Measurements from ENCODE around the gene SCN3A. TPM values are rescaled to one million over a fixed set of nuclear protein-coding genes. Genes with fewer than 3 reads are reported as not detected.

Gene SCN3A
- total RNA-seq, 1 experiment from 2014 or later = not detected

DNA sequence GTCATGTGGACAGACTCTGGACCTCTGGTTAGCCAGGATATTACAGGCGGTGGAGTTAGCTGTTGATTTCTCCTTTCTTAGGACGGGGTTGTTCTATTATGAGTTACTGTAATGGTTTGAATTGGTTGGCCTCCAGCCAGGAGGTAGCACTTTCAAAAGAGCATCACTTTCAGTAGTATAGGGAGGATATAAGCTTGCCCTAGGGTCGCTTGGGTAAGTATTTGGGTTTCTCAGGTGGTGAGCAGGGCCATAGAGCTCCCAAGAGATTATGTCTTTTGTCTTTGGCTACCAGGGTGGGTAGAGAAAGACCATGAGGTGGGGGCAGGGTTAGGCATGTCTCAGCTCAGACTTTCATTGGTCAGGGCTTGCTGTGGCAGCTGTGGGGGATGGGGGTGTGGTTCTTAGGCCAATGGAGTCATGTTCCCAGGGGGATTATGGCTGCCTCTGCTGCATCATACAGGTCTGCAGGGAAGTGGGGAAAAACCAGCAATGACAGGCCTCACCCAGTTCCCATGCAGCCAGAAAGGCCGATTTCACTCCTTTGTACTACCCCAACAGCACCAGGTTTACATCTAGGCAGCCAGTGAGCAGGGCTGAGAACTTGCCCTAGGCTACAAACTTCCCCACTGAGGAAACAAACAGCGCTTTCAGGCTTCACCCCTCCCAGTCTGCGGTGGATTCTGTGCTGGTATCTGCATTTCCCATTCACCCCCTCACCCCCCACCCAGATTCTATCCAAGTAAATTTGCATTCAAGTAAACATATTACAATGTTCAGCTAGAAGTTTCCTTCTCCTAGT lies 159.1 kb downstream of the SCN3A start:
- Mint-ChIP-seq H3K36me3 (ENCODE audit: insufficient read depth, unreplicated experiment) (no peaks in the 10 kb centered on the region), H3K4me1 (ENCODE audit: low read depth, unreplicated experiment) (no peaks in the 10 kb centered on the region), H3K4me3 (ENCODE audit: unreplicated experiment) (no peak overlapping the region), H3K27ac (ENCODE audit: unreplicated experiment) (no peak overlapping the region), H3K9me3 (ENCODE audit: unreplicated experiment) (no peaks in the 10 kb centered on the region), H3K27me3 (ENCODE audit: insufficient read depth, unreplicated experiment) (peaks cover 5% of the 10 kb centered on the region)
- Histone ChIP-seq H3K36me3 (ENCODE audit: control insufficient read depth, insufficient read depth, low read length) (no peaks in the 10 kb centered on the region), H3K4me3 (ENCODE audit: low read depth, low read length) (no peak overlapping the region), H3K27me3 (replicated peaks; ENCODE audit: control insufficient read depth, insufficient read depth, low read length) (no peaks in the 10 kb centered on the region), H3K4me1 (no peaks in the 10 kb centered on the region), H3K9me3 (no peaks in the 10 kb centered on the region)
- intact Hi-C loops (cut with micrococcal nuclease; ENCODE audit: unreplicated experiment) = no loop called here
- POLR2A ChIA-PET = no interaction called here
- BruUV-seq (replicated peaks) = no TSS peak
- TF ChIP-seq, protein P1, sequence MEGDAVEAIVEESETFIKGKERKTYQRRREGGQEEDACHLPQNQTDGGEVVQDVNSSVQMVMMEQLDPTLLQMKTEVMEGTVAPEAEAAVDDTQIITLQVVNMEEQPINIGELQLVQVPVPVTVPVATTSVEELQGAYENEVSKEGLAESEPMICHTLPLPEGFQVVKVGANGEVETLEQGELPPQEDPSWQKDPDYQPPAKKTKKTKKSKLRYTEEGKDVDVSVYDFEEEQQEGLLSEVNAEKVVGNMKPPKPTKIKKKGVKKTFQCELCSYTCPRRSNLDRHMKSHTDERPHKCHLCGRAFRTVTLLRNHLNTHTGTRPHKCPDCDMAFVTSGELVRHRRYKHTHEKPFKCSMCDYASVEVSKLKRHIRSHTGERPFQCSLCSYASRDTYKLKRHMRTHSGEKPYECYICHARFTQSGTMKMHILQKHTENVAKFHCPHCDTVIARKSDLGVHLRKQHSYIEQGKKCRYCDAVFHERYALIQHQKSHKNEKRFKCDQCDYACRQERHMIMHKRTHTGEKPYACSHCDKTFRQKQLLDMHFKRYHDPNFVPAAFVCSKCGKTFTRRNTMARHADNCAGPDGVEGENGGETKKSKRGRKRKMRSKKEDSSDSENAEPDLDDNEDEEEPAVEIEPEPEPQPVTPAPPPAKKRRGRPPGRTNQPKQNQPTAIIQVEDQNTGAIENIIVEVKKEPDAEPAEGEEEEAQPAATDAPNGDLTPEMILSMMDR (IDR thresholded peaks at IDR 0.05; ENCODE audit: insufficient read depth in 1 of 2, low read depth in 1 of 2, low read length in 1 of 2, severe bottlenecking in 1 of 2, unreplicated experiment in 1 of 2) = no peak
- CTCF ChIA-PET = interaction anchor here (0.6 kb wide), 1 partner anchor 1410 kb away, joined by 4 read pairs; no protein-coding TSS in a partner anchor
- DNase-seq = no peak

Other genes with a start within 250 kb of the SCN3A start
- gene SLC38A11, start 248.5 kb downstream of the SCN3A start, total RNA-seq (2022) = 1.6 and 2.3 TPM in 2 replicates
- not detected in 2 replicates for gene SCN2A, start 35.4 kb upstream of the SCN3A start, total RNA-seq (2022)